ENCODE measurements around the gene PPP1CB.

The PPP1CB gene

GRCh38 chr2:28835781-28836180, 84.2 kb downstream of the PPP1CB start:
- no peak overlapping the region for H3K4me3 ChIP-seq (ENCODE audit: low read depth, low read length)
- no peak for TF ChIP-seq CTCF (conservative IDR thresholded peaks at IDR 0.05; ENCODE audit: low read depth, low read length)
- peak; percentile 10 for DNase-seq (ENCODE audit: low read depth)

GRCh38 chr2:28838971-28839370, 87.3 kb downstream of the PPP1CB start:
- H3K4me3 ChIP-seq (ENCODE audit: low read depth, low read length) = no peak overlapping the region
- DNase-seq (ENCODE audit: low read depth) = no peak
- TF ChIP-seq CTCF (conservative IDR thresholded peaks at IDR 0.05; ENCODE audit: low read depth, low read length) = no peak

GRCh38 chr2:28842042-28842441, 90.4 kb downstream of the PPP1CB start:
- TF ChIP-seq CTCF (conservative IDR thresholded peaks at IDR 0.05; ENCODE audit: low read depth, low read length) = no peak
- peak; percentile 52 for DNase-seq (ENCODE audit: low read depth)
- no peak overlapping the region for H3K4me3 ChIP-seq (ENCODE audit: low read depth, low read length)
